HEK293 (cell line): ENCODE results near the gene NAPG.
A peak's percentile ranks its signal among the peaks of the same experiment; 100 is the strongest.

ENCODE experiments used
- CTCF ChIA-PET: fragments of 350-600 bp; formaldehyde crosslinking; extraction: SDS; loops from one replicate; lab custom pipeline; 2021; ENCODE audit warnings: antibody characterized with exemption; lab: Yijun Ruan, JAX
- POLR2A ChIA-PET: fragments of 300-600 bp; formaldehyde crosslinking; extraction: SDS; loops from one replicate; lab custom pipeline; 2020; ENCODE audit warnings: antibody characterized with exemption, inconsistent platforms; lab: Yijun Ruan, JAX
- H3K27ac ChIP-seq: fragments of 200-500 bp; sonication (Bioruptor generic); 2 replicates; pipeline ENCODE4 v1.5.1; 2014; ENCODE audit warnings: low read depth, low read length, control low read depth, inconsistent platforms; ENCODE audit errors: extremely low read depth
- H3K36me3 ChIP-seq, 2 experiments: fragments of 200-500 bp in 1 of 2; sonication (Bioruptor generic) in 1 of 2; 1 replicate in 1 of 2; 2 replicates in 1 of 2; pipeline ENCODE4 v1.5.1; 2014 to 2017; ENCODE audit warnings: inconsistent platforms in 2 of 2, low read length in 2 of 2; ENCODE audit not compliant: control insufficient read depth in 2 of 2, insufficient read depth in 1 of 2
- H3K4me1 ChIP-seq: fragments of 200-500 bp; sonication (Bioruptor generic); 2 replicates; pipeline ENCODE4 v1.5.1; 2014; ENCODE audit warnings: mild to moderate bottlenecking, low read length, inconsistent platforms; ENCODE audit not compliant: control insufficient read depth, insufficient read depth
- H3K4me3 ChIP-seq: 2 replicates; pipeline ENCODE4 v1.5.1; 2011; ENCODE audit warnings: low read depth, mild to moderate bottlenecking, control low read depth, low read length, moderate library complexity
- H3K9me3 ChIP-seq: fragments of 200-500 bp; sonication (Bioruptor generic); 2 replicates; pipeline ENCODE4 v1.5.1; 2014; ENCODE audit warnings: low read depth, low read length, inconsistent platforms; ENCODE audit not compliant: control insufficient read depth, insufficient read depth
- KLF17 ChIP-seq: fragments of 450-650 bp; formaldehyde crosslinking; IDR thresholded peaks from 2 replicates; pipeline ENCODE4 v1.5.1; 2016; ENCODE audit warnings: missing biosample characterization, missing genetic modification characterization
- KLF8 ChIP-seq: fragments of 450-650 bp; formaldehyde crosslinking; IDR thresholded peaks from 2 replicates; pipeline ENCODE4 v1.5.1; 2016; ENCODE audit warnings: missing biosample characterization, missing genetic modification characterization
- SCRT2 ChIP-seq: fragments of 450-650 bp; formaldehyde crosslinking; IDR thresholded peaks from 2 replicates; pipeline ENCODE4 v1.5.1; 2016; ENCODE audit warnings: missing biosample characterization, missing genetic modification characterization
- TCF7L2 ChIP-seq: IDR thresholded peaks from 2 replicates; pipeline ENCODE4 v1.6.1; 2011; ENCODE audit warnings: low read depth, mild to moderate bottlenecking, inconsistent platforms, low read length, moderate library complexity, borderline replicate concordance
- YY1 ChIP-seq: fragments of 450-650 bp; formaldehyde crosslinking; IDR thresholded peaks from 2 replicates; pipeline ENCODE4 v1.5.1; 2018; ENCODE audit warnings: missing biosample characterization, missing genetic modification characterization
- ZFP37 ChIP-seq: fragments of 450-650 bp; formaldehyde crosslinking; IDR thresholded peaks from 2 replicates; pipeline ENCODE4 v1.5.1; 2016; ENCODE audit warnings: missing biosample characterization, missing genetic modification characterization
- ZNF302 ChIP-seq: fragments of 450-650 bp; formaldehyde crosslinking; IDR thresholded peaks from 2 replicates; pipeline ENCODE4 v1.5.1; 2016; ENCODE audit warnings: missing biosample characterization, missing genetic modification characterization, low read depth
- ZNF37A ChIP-seq: fragments of 450-650 bp; IDR thresholded peaks from 2 replicates; pipeline ENCODE4 v1.5.1; 2018; ENCODE audit warnings: missing biosample characterization, missing genetic modification characterization
- ZNF404 ChIP-seq: fragments of 450-650 bp; formaldehyde crosslinking; IDR thresholded peaks from 2 replicates; pipeline ENCODE4 v1.5.1; 2017; ENCODE audit warnings: missing biosample characterization, missing genetic modification characterization
- ZNF529 ChIP-seq: fragments of 450-650 bp; formaldehyde crosslinking; IDR thresholded peaks from 2 replicates; pipeline ENCODE4 v1.5.1; 2017; ENCODE audit warnings: missing genetic modification characterization, missing biosample characterization; ENCODE audit not compliant: insufficient replicate concordance
- ZNF549 ChIP-seq: fragments of 450-650 bp; IDR thresholded peaks from 2 replicates; pipeline ENCODE4 v1.5.1; 2018; ENCODE audit warnings: missing biosample characterization, missing genetic modification characterization, mild to moderate bottlenecking, inconsistent platforms, moderate library complexity
- ZNF692 ChIP-seq: fragments of 450-650 bp; formaldehyde crosslinking; IDR thresholded peaks from 2 replicates; pipeline ENCODE4 v1.5.1; 2016; ENCODE audit warnings: missing biosample characterization, missing genetic modification characterization
- TF ChIP-seq, protein P1 (sequence below): fragments of 450-650 bp; formaldehyde crosslinking; IDR thresholded peaks from 2 replicates; pipeline ENCODE4; 2016; ENCODE audit warnings: missing biosample characterization, missing genetic modification characterization
- TF ChIP-seq, protein P2 (sequence below): fragments of 450-650 bp; formaldehyde crosslinking; IDR thresholded peaks from 2 replicates; pipeline ENCODE4 v1.5.1; 2016; ENCODE audit warnings: missing biosample characterization, missing genetic modification characterization

Gene NAPG

DNA sequence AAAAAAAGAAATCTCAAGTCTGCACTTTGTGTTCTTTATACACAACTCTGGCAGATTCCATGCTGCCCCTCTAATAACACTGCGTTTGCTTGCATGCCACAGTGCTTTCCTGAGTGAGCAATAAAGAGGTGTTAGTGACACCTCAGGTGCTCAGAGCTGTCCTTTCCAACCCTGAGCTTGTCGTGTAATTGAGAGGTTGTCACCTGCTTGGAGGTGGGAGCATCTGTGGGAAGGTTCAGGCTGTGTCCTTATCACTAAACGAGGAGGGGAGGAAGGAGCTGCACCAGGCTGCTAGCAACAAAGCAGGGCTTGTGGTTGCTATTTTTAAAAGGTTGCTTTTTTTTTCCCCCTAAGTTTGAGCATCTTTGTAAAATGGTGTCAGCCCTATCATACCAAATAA is 39.5 kb upstream of the NAPG start:
- ChIA-PET CTCF (interaction anchor here (0.7 to 1.3 kb wide), 2 partner anchors 12 to 32 kb away, joined by 3 to 4 read pairs; no protein-coding TSS in a partner anchor), POLR2A (no interaction called here)
- no peak overlapping the region for H3K27ac ChIP-seq
- H3K4me1 ChIP-seq = no peaks in the 10 kb centered on the region
- peaks cover 0 to 4% of the 10 kb centered on the region in 2 experiments; a peak in 1 of 3 replicates for H3K36me3 ChIP-seq
- no peaks in the 10 kb centered on the region for H3K9me3 ChIP-seq
- H3K4me3 ChIP-seq = no peak overlapping the region
- TF ChIP-seq ZNF692 (tag by site-specific recombination) (no peak), YY1 (no peak), ZNF302 (tag by site-specific recombination) (no peak), ZNF37A (no peak), ZFP37 (no peak)
- TF ChIP-seq, protein P1, sequence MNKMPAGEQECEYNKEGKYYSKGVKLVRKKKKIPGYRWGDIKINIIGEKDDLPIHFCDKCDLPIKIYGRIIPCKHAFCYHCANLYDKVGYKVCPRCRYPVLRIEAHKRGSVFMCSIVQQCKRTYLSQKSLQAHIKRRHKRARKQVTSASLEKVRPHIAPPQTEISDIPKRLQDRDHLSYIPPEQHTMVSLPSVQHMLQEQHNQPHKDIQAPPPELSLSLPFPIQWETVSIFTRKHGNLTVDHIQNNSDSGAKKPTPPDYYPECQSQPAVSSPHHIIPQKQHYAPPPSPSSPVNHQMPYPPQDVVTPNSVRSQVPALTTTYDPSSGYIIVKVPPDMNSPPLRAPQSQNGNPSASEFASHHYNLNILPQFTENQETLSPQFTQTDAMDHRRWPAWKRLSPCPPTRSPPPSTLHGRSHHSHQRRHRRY (tag by site-specific recombination) = no peak
- TF ChIP-seq, protein P2, sequence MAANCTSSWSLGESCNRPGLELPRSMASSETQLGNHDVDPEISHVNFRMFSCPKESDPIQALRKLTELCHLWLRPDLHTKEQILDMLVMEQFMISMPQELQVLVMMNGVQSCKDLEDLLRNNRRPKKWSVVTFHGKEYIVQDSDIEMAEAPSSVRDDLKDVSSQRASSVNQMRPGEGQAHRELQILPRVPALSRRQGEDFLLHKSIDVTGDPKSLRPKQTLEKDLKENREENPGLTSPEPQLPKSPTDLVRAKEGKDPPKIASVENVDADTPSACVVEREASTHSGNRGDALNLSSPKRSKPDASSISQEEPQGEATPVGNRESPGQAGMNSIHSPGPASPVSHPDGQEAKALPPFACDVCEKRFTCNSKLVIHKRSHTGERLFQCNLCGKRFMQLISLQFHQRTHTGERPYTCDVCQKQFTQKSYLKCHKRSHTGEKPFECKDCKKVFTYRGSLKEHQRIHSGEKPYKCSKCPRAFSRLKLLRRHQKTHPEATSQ (tag by site-specific recombination) = no peak

DNA sequence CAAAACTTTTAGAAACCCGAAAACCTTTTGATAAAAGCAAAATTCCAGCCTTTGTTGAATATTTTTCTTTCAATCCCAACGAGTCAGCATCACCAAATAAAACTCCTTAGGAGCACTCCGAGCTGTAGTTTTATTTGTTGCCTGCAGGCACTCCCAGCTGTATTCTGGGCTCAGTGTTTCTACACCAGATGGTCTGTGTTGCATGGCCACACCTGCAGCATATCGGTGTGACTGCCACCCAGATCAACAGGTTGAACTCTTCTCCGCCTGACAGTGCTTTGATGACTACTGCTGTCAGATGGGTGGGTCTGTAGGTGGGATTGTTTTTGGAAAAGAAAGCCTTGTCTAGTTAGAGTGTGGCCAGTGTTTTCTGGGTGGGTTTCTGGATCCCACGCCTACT is 38.7 kb upstream of the NAPG start:
- Histone ChIP-seq H3K9me3 (no peaks in the 10 kb centered on the region), H3K27ac (no peak overlapping the region), H3K4me1 (no peaks in the 10 kb centered on the region), H3K36me3 (peaks cover 0 to 4% of the 10 kb centered on the region in 2 experiments; a peak in 1 of 3 replicates), H3K4me3 (no peak overlapping the region)
- CTCF ChIA-PET = no interaction called here
- no peak for TF ChIP-seq KLF8 (tag by site-specific recombination)
- TF ChIP-seq SCRT2 = peak; percentile 31; the same call in 1 of the 2 replicates
- no peak for TF ChIP-seq TCF7L2
- no peak for TF ChIP-seq ZNF549 (tag by site-specific recombination)
- TF ChIP-seq KLF17 = no peak
- POLR2A ChIA-PET = no interaction called here

- POLR2A ChIA-PET = interaction anchor here (0.7 kb wide), 1 partner anchor 549 kb away, joined by 3 read pairs; no protein-coding TSS in a partner anchor
Observed at GRCh38 chr18:10488017-10488416, 37.8 kb upstream of the NAPG start.

More at GRCh38 chr18:10488017-10488416, 37.8 kb upstream of the NAPG start:
- H3K4me3 ChIP-seq = no peak overlapping the region
- H3K4me1 ChIP-seq = no peaks in the 10 kb centered on the region
- no peaks in the 10 kb centered on the region for H3K9me3 ChIP-seq
- H3K36me3 ChIP-seq = peaks cover 0 to 4% of the 10 kb centered on the region in 2 experiments; a peak in 1 of 3 replicates
- CTCF ChIA-PET = interaction anchor here (0.6 kb wide), 1 partner anchor 352 kb away, joined by 3 read pairs; no protein-coding TSS in a partner anchor
- H3K27ac ChIP-seq = no peak overlapping the region
- no peak for TF ChIP-seq ZNF529
- TF ChIP-seq ZNF404 (tag by site-specific recombination) = no peak
